ENCODE results near the gene SBNO2. TPM values are rescaled to one million over a fixed set of nuclear protein-coding genes. Genes with fewer than 3 reads are reported as not detected.

SBNO2 gene
- total RNA-seq, 2 donors from 2014 or later, result 14.7 to 17.7 TPM

- Histone ChIP-seq H3K27ac (no peak overlapping the region), H3K36me3 (no peaks in the 10 kb centered on the region), H3K4me3 (no peak overlapping the region), H3K4me1 (peaks cover 0 to 33% of the 10 kb centered on the region in 2 donors), H3K27me3 (no peaks in the 10 kb centered on the region), H3K9me3 (no peaks in the 10 kb centered on the region)
- DNase-seq (ENCODE audit: low spot score), result no peak
- TF ChIP-seq CTCF (IDR thresholded peaks at IDR 0.05), result no peak
Observed at GRCh38 chr19:1169921-1170885, 3.9 kb downstream of the SBNO2 start.

GRCh38 chr19:1169411-1169791 lies 4.7 kb downstream of the SBNO2 start:
- no peak for TF ChIP-seq CTCF (IDR thresholded peaks at IDR 0.05)
- Histone ChIP-seq H3K4me1 (peaks cover 0 to 33% of the 10 kb centered on the region in 2 donors), H3K36me3 (no peaks in the 10 kb centered on the region), H3K4me3 (no peak overlapping the region), H3K9me3 (no peaks in the 10 kb centered on the region), H3K27ac (no peak overlapping the region), H3K27me3 (no peaks in the 10 kb centered on the region)
- DNase-seq (ENCODE audit: low spot score), result no peak

GRCh38 chr19:1168572-1169410 lies 5.3 kb downstream of the SBNO2 start:
- Histone ChIP-seq H3K36me3 (no peaks in the 10 kb centered on the region), H3K27ac (no peak overlapping the region), H3K4me3 (no peak overlapping the region), H3K27me3 (no peaks in the 10 kb centered on the region), H3K4me1 (peaks cover 0 to 36% of the 10 kb centered on the region in 2 donors), H3K9me3 (no peaks in the 10 kb centered on the region)
- DNase-seq (ENCODE audit: low spot score), result no peak
- TF ChIP-seq CTCF (IDR thresholded peaks at IDR 0.05), result no peak

GRCh38 chr19:1167687-1168571 lies 6.1 kb downstream of the SBNO2 start:
- H3K9me3 ChIP-seq, result no peaks in the 10 kb centered on the region
- H3K27me3 ChIP-seq, result no peaks in the 10 kb centered on the region
- DNase-seq (ENCODE audit: low spot score), result no peak
- no peak overlapping the region for H3K27ac ChIP-seq
- no peaks in the 10 kb centered on the region for H3K36me3 ChIP-seq
- TF ChIP-seq CTCF (IDR thresholded peaks at IDR 0.05), result no peak
- peaks cover 0 to 39% of the 10 kb centered on the region in 2 donors for H3K4me1 ChIP-seq
- no peak overlapping the region for H3K4me3 ChIP-seq

GRCh38 chr19:1166872-1167573 lies 7.0 kb downstream of the SBNO2 start:
- no peak overlapping the region for H3K27ac ChIP-seq
- peaks cover 0 to 30% of the 10 kb centered on the region in 2 donors for H3K4me1 ChIP-seq
- no peak for TF ChIP-seq CTCF (IDR thresholded peaks at IDR 0.05)
- no peaks in the 10 kb centered on the region for H3K9me3 ChIP-seq
- DNase-seq (ENCODE audit: low spot score), result peak; percentile 52
- H3K36me3 ChIP-seq, result no peaks in the 10 kb centered on the region
- no peaks in the 10 kb centered on the region for H3K27me3 ChIP-seq
- no peak overlapping the region for H3K4me3 ChIP-seq
